MM.1S (cell line): ENCODE measurements around the gene APRT.

Source experiments
- CTCF ChIP-seq: fragments of 300-600 bp; sonication (generic); IDR thresholded peaks from 2 replicates; pipeline ENCODE4 v1.5.1; 2016; ENCODE audit warnings: antibody characterized with exemption, low read length, mixed read lengths
- EZH2 ChIP-seq: fragments of 300-600 bp; sonication (generic); optimal IDR thresholded peaks from 2 replicates; pipeline ENCODE3; 2017; ENCODE audit warnings: low read depth, mild to moderate bottlenecking, antibody characterized with exemption, low read length, mixed read lengths
- EZH2phosphoT487 ChIP-seq: fragments of 300-600 bp; sonication (generic); IDR thresholded peaks from 2 replicates; pipeline ENCODE4 v1.6.1; 2018; ENCODE audit warnings: antibody characterized with exemption, low read length

- TF ChIP-seq CTCF (no peak), EZH2 (no peak), EZH2phosphoT487 (no peak)
These were observed 29.0 kb downstream of the APRT start for GRCh38 chr16:88782454-88783390.
